Body of pancreas (tissue), 4 donors: ENCODE data around the gene LYRM4.

Source experiments
- CTCF ChIP-seq, 7 experiments: fragments of 450-650 bp in 4 of 7; fragments of 200-600 bp in 3 of 7; sonication (generic) in 3 of 7; IDR thresholded peaks; one replicate each; pipeline ENCODE4 v1.5.1; 2016 to 2019; ENCODE audit warnings: antibody characterized with exemption in 7 of 7
- POLR2A ChIP-seq, 3 donors: fragments of 450-650 bp; IDR thresholded peaks; one replicate each; pipeline ENCODE4 v1.6.1; 2016; ENCODE audit warnings: antibody characterized with exemption in 3 of 3, mild to moderate bottlenecking in 2 of 3

- TF ChIP-seq CTCF (IDR thresholded peaks at IDR 0.05): no peak
- no peak for TF ChIP-seq POLR2A (IDR thresholded peaks at IDR 0.05)
These were observed 5.7 kb upstream of the LYRM4 start for GRCh38 chr6:5266423-5266822.
